ENCODE results near the gene CERS4. TPM values are rescaled to one million over a fixed set of nuclear protein-coding genes. Genes with fewer than 3 reads are reported as not detected.

Gene CERS4
- total RNA-seq, 4 donors from 2014 or later = 2.1 to 4.0 (median 2.7) TPM

DNA sequence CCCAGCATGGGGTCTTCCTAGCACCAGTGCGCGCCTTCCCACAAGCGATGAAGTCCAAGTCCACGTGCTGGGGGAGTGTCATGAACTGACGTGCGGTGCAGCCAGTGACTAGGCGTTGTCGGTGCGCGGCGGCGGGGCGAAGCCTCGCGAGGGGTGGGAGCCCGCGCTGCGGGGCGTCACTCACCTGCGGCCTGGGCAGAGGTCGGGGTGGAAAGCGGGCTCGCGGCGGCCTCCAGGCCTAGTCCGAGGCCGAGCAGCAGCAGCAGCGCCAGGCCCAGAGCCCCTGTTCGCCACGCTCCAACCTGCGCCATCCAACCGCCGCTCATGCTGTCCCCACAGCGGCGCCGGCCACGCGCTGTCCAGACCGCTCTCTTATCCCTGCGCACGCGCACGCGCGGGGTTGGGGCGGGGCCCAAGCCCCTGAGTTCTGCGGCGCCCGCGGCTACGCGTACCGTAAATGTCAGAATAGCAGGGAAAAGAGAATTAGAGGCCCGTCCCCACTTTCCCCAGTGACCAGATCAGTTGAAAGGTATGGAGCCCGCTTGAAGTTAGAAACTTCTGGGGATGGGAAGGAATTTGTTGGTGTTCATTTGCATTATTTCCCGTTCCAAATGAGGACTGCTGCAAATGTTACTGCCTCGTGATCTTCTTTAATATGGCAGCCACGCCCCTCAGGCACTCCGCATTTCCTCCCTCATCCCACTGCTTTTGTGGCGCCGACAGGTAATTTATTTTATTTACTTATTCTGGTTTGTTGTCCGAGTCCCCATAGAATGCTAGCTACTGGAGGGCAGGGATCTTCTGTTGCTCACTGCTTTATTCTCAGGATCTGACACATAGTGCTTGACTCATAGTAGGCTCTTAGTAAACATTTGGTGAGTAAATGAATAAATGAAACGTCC is 99.0 kb downstream of the CERS4 start, which contains the start of gene CD320:
Gene CD320, minus strand, starts transcription at position 394 of the 902 bp plus-strand sequence. Its CDS starts 68 bp downstream, at position 326.
- ATAC-seq (peak; percentile 92 to 93), DNase-seq (peak; percentile 74 to 84)
- peak; percentile 72 to 75 for TF ChIP-seq POLR2A (IDR thresholded peaks at IDR 0.05)
- TF ChIP-seq, protein P1, sequence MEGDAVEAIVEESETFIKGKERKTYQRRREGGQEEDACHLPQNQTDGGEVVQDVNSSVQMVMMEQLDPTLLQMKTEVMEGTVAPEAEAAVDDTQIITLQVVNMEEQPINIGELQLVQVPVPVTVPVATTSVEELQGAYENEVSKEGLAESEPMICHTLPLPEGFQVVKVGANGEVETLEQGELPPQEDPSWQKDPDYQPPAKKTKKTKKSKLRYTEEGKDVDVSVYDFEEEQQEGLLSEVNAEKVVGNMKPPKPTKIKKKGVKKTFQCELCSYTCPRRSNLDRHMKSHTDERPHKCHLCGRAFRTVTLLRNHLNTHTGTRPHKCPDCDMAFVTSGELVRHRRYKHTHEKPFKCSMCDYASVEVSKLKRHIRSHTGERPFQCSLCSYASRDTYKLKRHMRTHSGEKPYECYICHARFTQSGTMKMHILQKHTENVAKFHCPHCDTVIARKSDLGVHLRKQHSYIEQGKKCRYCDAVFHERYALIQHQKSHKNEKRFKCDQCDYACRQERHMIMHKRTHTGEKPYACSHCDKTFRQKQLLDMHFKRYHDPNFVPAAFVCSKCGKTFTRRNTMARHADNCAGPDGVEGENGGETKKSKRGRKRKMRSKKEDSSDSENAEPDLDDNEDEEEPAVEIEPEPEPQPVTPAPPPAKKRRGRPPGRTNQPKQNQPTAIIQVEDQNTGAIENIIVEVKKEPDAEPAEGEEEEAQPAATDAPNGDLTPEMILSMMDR (IDR thresholded peaks at IDR 0.05 in 4 of 5, conservative IDR thresholded peaks at IDR 0.05 in 1 of 5) = peak in 1 of 5 experiments; percentile 14
- Histone ChIP-seq H3K4me1 (peaks cover 27 to 31% of the 10 kb centered on the region in 2 donors), H3K9me3 (no peaks in the 10 kb centered on the region), H3K36me3 (peaks cover 0 to 5% of the 10 kb centered on the region in 2 donors), H3K4me3 (peak within 1 kb of the TSS; percentile 62 to 76 (median 66)), H3K27ac (peak within 1 kb of the TSS; percentile 81 to 93 (median 84)), H3K27me3 (no peaks in the 10 kb centered on the region)
- intact Hi-C loops (cut with DNase I; ENCODE audit: low total_unique reads) (loop anchor here (1.0 to 5.0 kb wide), 2 partner anchors 13 to 204 kb away; partner anchors contain the start of genes NDUFA7, RPS28 and ZNF414), in situ Hi-C loops (cut with MboI; ENCODE audit: low sequenced_read_pairs in 4 of 4) (no loop called here)

DNA sequence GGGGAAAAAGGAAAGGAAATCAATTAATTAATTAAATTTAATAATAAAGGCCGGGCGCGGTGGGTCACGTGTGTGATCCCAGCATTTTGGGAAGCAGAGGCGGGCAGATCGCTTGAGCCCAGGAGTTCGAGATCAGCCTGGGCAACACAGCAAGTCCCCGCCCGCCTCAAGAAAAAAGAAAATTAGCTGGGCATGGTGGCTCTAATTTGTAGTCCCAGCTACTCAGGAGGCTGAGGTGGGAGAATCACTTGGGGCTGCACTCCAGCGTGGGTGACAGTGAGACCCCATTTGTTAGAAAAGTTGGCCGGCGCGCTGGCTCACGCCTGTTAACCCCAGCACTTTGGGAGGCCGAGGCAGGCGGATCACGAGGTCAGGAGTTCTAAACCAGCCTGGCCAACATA is 99.7 kb downstream of the CERS4 start:
- in situ Hi-C loops (cut with MboI; ENCODE audit: low sequenced_read_pairs in 4 of 4) = no loop called here
- peak overlapping the region; percentile 81 to 93 (median 84) for H3K27ac ChIP-seq
- DNase-seq = peak in 1 of 2 donors; percentile 9
- ATAC-seq = no peak
- intact Hi-C loops (cut with DNase I; ENCODE audit: low total_unique reads) = loop anchor here (1.0 to 5.0 kb wide), 2 partner anchors 12 to 203 kb away; partner anchors contain the start of genes NDUFA7, RPS28 and ZNF414
- H3K36me3 ChIP-seq = peaks cover 0 to 10% of the 10 kb centered on the region in 2 donors
- TF ChIP-seq, protein P1 (IDR thresholded peaks at IDR 0.05 in 4 of 5, conservative IDR thresholded peaks at IDR 0.05 in 1 of 5) = no peak
- no peak for TF ChIP-seq POLR2A (IDR thresholded peaks at IDR 0.05)
- H3K4me3 ChIP-seq = peak overlapping the region; percentile 62 to 76 (median 66)
- H3K4me1 ChIP-seq = peaks cover 27 to 31% of the 10 kb centered on the region in 2 donors
- no peaks in the 10 kb centered on the region for H3K27me3 ChIP-seq
- H3K9me3 ChIP-seq = no peaks in the 10 kb centered on the region

DNA sequence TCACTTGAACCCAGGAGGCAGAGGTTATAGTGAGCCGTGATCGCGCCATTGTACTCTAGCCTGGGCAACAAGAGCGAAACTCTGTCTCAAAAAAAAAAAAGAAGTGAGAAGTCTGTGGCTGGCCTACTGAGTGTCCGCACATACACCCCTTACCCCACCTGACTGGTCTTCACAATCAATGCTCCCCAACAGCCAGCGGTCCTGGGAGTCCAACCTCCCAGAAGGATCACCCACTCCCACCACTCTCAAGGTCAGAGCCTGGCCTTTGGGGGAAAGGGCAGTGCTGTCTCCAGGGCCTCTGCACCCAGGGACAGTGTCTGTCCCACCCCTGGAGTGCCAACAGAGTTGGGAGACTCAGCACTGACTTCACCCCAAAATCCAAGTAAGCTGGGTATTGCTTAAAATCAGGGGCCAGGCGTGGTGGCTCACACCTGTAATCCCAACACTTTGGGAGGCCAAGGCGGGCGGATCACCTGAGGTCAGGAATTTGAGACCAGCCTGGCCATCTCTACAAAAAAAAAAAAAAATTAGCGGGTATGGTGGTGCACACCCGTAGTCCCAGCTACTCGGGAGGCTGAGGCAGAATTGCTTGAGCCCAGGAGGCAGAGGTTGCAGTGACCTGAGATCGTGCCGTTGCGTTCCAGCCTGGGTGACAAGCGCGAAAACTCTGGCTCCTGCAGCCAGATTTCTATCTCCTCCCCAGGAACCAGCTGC is 101.3 kb downstream of the CERS4 start:
- Histone ChIP-seq H3K36me3 (peaks cover 0 to 25% of the 10 kb centered on the region in 2 donors), H3K4me1 (peaks cover 27 to 31% of the 10 kb centered on the region in 2 donors), H3K9me3 (no peaks in the 10 kb centered on the region), H3K4me3 (no peak overlapping the region), H3K27me3 (no peaks in the 10 kb centered on the region), H3K27ac (peak overlapping the region in 3 of 4 donors; percentile 45 to 69 (median 55))
- no peak for TF ChIP-seq POLR2A (IDR thresholded peaks at IDR 0.05)
- TF ChIP-seq, protein P1 (IDR thresholded peaks at IDR 0.05 in 4 of 5, conservative IDR thresholded peaks at IDR 0.05 in 1 of 5) = no peak
- peak in 1 of 2 donors; percentile 5 for DNase-seq
- ATAC-seq = no peak
- intact Hi-C loops (cut with DNase I; ENCODE audit: low total_unique reads) (no loop called here), in situ Hi-C loops (cut with MboI; ENCODE audit: low sequenced_read_pairs in 4 of 4) (loop anchor here in 1 of 4 donors (5.0 kb wide), 1 partner anchor 43 kb away; no protein-coding TSS in a partner anchor)

DNA sequence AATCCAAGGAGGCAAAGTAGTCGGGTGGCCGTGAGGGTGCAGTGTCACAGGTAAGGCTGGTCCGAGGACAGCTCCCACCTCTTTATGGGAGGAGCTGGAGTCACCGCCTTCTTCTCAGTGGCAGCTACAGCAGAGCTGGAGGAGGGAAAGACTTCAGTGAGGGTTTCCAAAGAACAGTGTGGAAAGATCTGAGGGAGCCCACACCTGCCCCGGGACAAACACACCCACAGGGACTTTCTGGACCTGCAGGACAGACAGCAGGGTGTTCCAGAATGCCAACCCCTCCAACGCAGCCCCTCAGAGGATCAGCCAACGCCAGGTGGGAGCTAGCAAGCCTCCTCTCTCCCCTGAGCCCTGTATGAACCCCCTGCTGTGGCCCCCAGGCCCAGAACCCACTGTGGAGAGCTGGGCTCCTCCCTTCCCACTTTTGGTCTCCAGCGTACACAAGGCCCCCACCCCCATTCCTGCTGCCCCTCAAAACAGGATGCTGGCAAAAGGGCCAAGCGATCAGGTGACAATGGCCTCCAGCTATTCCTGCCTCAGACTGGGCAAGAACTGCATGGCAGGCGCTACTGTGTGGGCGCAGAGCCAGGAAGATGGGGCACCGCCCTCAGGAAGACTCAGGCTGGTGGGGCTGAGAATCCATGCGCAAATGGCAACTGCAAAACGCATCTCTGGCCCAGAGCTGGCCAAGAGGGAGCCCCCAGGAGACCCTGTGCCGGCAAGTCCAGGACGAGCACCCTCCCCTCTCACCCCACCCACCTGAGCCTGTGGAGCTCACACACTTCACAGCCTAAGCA is 102.5 kb downstream of the CERS4 start:
- intact Hi-C loops (cut with DNase I; ENCODE audit: low total_unique reads) = no loop called here
- Histone ChIP-seq H3K27me3 (no peaks in the 10 kb centered on the region), H3K4me3 (no peak overlapping the region), H3K36me3 (peaks cover 0 to 33% of the 10 kb centered on the region in 2 donors), H3K4me1 (peaks cover 27 to 31% of the 10 kb centered on the region in 2 donors), H3K9me3 (no peaks in the 10 kb centered on the region), H3K27ac (peak overlapping the region; percentile 15 to 69 (median 50))
- ATAC-seq = no peak
- in situ Hi-C loops (cut with MboI; ENCODE audit: low sequenced_read_pairs in 4 of 4) = loop anchor here in 1 of 4 donors (5.0 kb wide), 1 partner anchor 44 kb away; no protein-coding TSS in a partner anchor
- DNase-seq = peak in 1 of 2 donors; percentile 45
- no peak for TF ChIP-seq POLR2A (IDR thresholded peaks at IDR 0.05)
- TF ChIP-seq, protein P1 (IDR thresholded peaks at IDR 0.05 in 4 of 5, conservative IDR thresholded peaks at IDR 0.05 in 1 of 5) = no peak

All from gastrocnemius medialis (tissue), 4 donors.